BLaER1 treated with 17β-estradiol and CSF1 and Interleukin-3, amounts not matched to agents 10 nM and 100 nM (cell line): ENCODE measurements around the gene EEA1.
A peak's percentile ranks its signal among the peaks of the same experiment; 100 is the strongest.

Experiments
- H3K27ac ChIP-seq, 11 experiments: shearing (Covaris generic); formaldehyde crosslinking; 2 replicates each; pipeline ENCODE4 v1.8.1; 2022
- H3K27me3 ChIP-seq, 11 experiments: shearing (Covaris generic); formaldehyde crosslinking; 2 replicates each; pipeline ENCODE4 v1.8.1; 2022
- H3K36me3 ChIP-seq, 11 experiments: shearing (Covaris generic); formaldehyde crosslinking; 2 replicates each; pipeline ENCODE4 v1.8.1; 2022
- H3K4me1 ChIP-seq, 10 experiments: shearing (Covaris generic); formaldehyde crosslinking; 2 replicates each; pipeline ENCODE4 v1.8.1; 2022
- H3K4me2 ChIP-seq, 11 experiments: shearing (Covaris generic); formaldehyde crosslinking; 2 replicates each; pipeline ENCODE4 v1.8.1; 2022
- H3K4me3 ChIP-seq, 10 experiments: shearing (Covaris generic); formaldehyde crosslinking; 2 replicates each; pipeline ENCODE4 v1.8.1; 2022
- H3K9ac ChIP-seq, 11 experiments: shearing (Covaris generic); formaldehyde crosslinking; 2 replicates each; pipeline ENCODE4 v1.8.1; 2022
- H3K9me3 ChIP-seq, 11 experiments: shearing (Covaris generic); formaldehyde crosslinking; replicated peaks in 1 of 11; 2 replicates each; pipeline ENCODE4 v1.8.1; 2022
- H4K20me1 ChIP-seq, 11 experiments: shearing (Covaris generic); formaldehyde crosslinking; 2 replicates each; pipeline ENCODE4 v1.8.1; 2022
- Cebpa-rat ChIP-seq, 11 experiments: shearing (Covaris generic); IDR thresholded peaks; 2 replicates each; pipeline ENCODE4 v1.8.1; 2022

The EEA1 gene

GRCh38 chr12:92943482-92944250 lies 14.6 kb upstream of the EEA1 start:
- Histone ChIP-seq H3K9ac (no peak overlapping the region), H3K9me3 (peaks cover 19 to 39% (median 25%) of the 10 kb centered on the region in 11 experiments), H3K4me1 (peaks cover 0 to 20% (median 15%) of the 10 kb centered on the region in 10 experiments; a peak in 12 of 20 replicates), H3K27ac (no peak overlapping the region), H3K4me2 (peak overlapping the region in 4 of 11 experiments; percentile 0 to 52 (median 35); a peak in 4 of 22 replicates), H4K20me1 (no peaks in the 10 kb centered on the region), H3K4me3 (no peak overlapping the region), H3K36me3 (no peaks in the 10 kb centered on the region; a peak in 2 of 22 replicates), H3K27me3 (no peaks in the 10 kb centered on the region)
- TF ChIP-seq Cebpa-rat (IDR thresholded peaks at IDR 0.05) = no peak

- Histone ChIP-seq H3K9me3 (peaks cover 17 to 32% (median 22%) of the 10 kb centered on the region in 11 experiments), H3K27me3 (no peaks in the 10 kb centered on the region), H3K9ac (no peak overlapping the region), H3K4me2 (peak overlapping the region in 7 of 11 experiments; percentile 0 to 52 (median 40); a peak in 10 of 22 replicates), H4K20me1 (no peaks in the 10 kb centered on the region), H3K36me3 (no peaks in the 10 kb centered on the region), H3K4me1 (peaks cover 0 to 20% (median 15%) of the 10 kb centered on the region in 10 experiments; a peak in 12 of 20 replicates), H3K27ac (no peak overlapping the region; a peak in 1 of 22 replicates), H3K4me3 (no peak overlapping the region)
- no peak for TF ChIP-seq Cebpa-rat (IDR thresholded peaks at IDR 0.05)
Observed at GRCh38 chr12:92942905-92943304, 13.8 kb upstream of the EEA1 start.

- Histone ChIP-seq H3K4me1 (peaks cover 0 to 20% (median 15%) of the 10 kb centered on the region in 10 experiments; a peak in 12 of 20 replicates), H3K27me3 (no peaks in the 10 kb centered on the region), H4K20me1 (no peaks in the 10 kb centered on the region), H3K27ac (no peak overlapping the region), H3K36me3 (no peaks in the 10 kb centered on the region), H3K9me3 (peaks cover 13 to 27% (median 18%) of the 10 kb centered on the region in 11 experiments), H3K4me2 (no peak overlapping the region), H3K4me3 (no peak overlapping the region), H3K9ac (no peak overlapping the region)
- TF ChIP-seq Cebpa-rat (IDR thresholded peaks at IDR 0.05) = no peak
Observed at GRCh38 chr12:92939116-92939515, 10.0 kb upstream of the EEA1 start.

GRCh38 chr12:92938638-92939037 lies 9.5 kb upstream of the EEA1 start:
- Histone ChIP-seq H4K20me1 (no peaks in the 10 kb centered on the region), H3K9ac (no peak overlapping the region), H3K4me2 (no peak overlapping the region), H3K9me3 (peaks cover 13 to 27% (median 18%) of the 10 kb centered on the region in 11 experiments), H3K36me3 (no peaks in the 10 kb centered on the region), H3K27ac (no peak overlapping the region), H3K27me3 (no peaks in the 10 kb centered on the region), H3K4me3 (no peak overlapping the region), H3K4me1 (peaks cover 0 to 20% (median 15%) of the 10 kb centered on the region in 10 experiments; a peak in 12 of 20 replicates)
- TF ChIP-seq Cebpa-rat (IDR thresholded peaks at IDR 0.05) = no peak

- TF ChIP-seq Cebpa-rat (IDR thresholded peaks at IDR 0.05) = no peak
Observed at GRCh38 chr12:92938018-92938417, 8.9 kb upstream of the EEA1 start.

GRCh38 chr12:92933606-92934005 lies 4.5 kb upstream of the EEA1 start:
- no peak overlapping the region for H3K27ac ChIP-seq
- H3K36me3 ChIP-seq = no peaks in the 10 kb centered on the region
- no peak overlapping the region for H3K9ac ChIP-seq
- H3K9me3 ChIP-seq = 0 out of 22 replicates have a peak, but pooled peaks cover 0 to 4% (median 0%) of the 10 kb centered on the region in 11 experiments
- no peak for TF ChIP-seq Cebpa-rat (IDR thresholded peaks at IDR 0.05)
- H3K4me1 ChIP-seq = peaks cover 7 to 12% (median 10%) of the 10 kb centered on the region in 10 experiments; a peak in 19 of 20 replicates
- no peak overlapping the region for H3K4me2 ChIP-seq
- no peak overlapping the region for H3K4me3 ChIP-seq
- no peaks in the 10 kb centered on the region for H3K27me3 ChIP-seq
- no peaks in the 10 kb centered on the region for H4K20me1 ChIP-seq

More at GRCh38 chr12:92938018-92938417, 8.9 kb upstream of the EEA1 start:
- H3K9me3 ChIP-seq = peaks cover 13 to 27% (median 18%) of the 10 kb centered on the region in 11 experiments
- H3K4me3 ChIP-seq = no peak overlapping the region
- no peaks in the 10 kb centered on the region for H3K36me3 ChIP-seq
- no peaks in the 10 kb centered on the region for H4K20me1 ChIP-seq
- H3K4me1 ChIP-seq = peaks cover 0 to 15% (median 11%) of the 10 kb centered on the region in 10 experiments; a peak in 12 of 20 replicates
- no peak overlapping the region for H3K27ac ChIP-seq
- no peaks in the 10 kb centered on the region for H3K27me3 ChIP-seq
- H3K9ac ChIP-seq = no peak overlapping the region
- no peak overlapping the region for H3K4me2 ChIP-seq

GRCh38 chr12:92930421-92930820 lies 1.3 kb upstream of the EEA1 start:
- peaks cover 29 to 36% (median 33%) of the 10 kb centered on the region in 10 experiments for H3K4me1 ChIP-seq
- H4K20me1 ChIP-seq = peaks cover 0 to 25% (median 14%) of the 10 kb centered on the region in 11 experiments; a peak in 16 of 22 replicates
- H3K36me3 ChIP-seq = peaks cover 0 to 7% (median 0%) of the 10 kb centered on the region in 11 experiments; a peak in 3 of 22 replicates
- H3K9ac ChIP-seq = peak overlapping the region in 2 of 11 experiments; percentile 98; a peak in 3 of 22 replicates
- 0 out of 22 replicates have a peak, but pooled peaks cover 0 to 4% (median 0%) of the 10 kb centered on the region in 11 experiments for H3K9me3 ChIP-seq
- peak overlapping the region; percentile 72 to 91 (median 81); a peak in 21 of 22 replicates for H3K4me2 ChIP-seq
- H3K27ac ChIP-seq = no peak overlapping the region; a peak in 1 of 22 replicates
- H3K27me3 ChIP-seq = no peaks in the 10 kb centered on the region
- no peak overlapping the region; a peak in 2 of 20 replicates for H3K4me3 ChIP-seq
- no peak for TF ChIP-seq Cebpa-rat (IDR thresholded peaks at IDR 0.05)

- peak overlapping the region; percentile 93 to 99 (median 96) for H3K9ac ChIP-seq
Observed at GRCh38 chr12:92929983-92930382, 888 bp upstream of the EEA1 start.

More at GRCh38 chr12:92929983-92930382, 888 bp upstream of the EEA1 start:
- Histone ChIP-seq H3K4me3 (peak overlapping the region; percentile 67 to 87 (median 78)), H3K36me3 (peaks cover 0 to 8% (median 0%) of the 10 kb centered on the region in 11 experiments; a peak in 5 of 22 replicates), H3K4me1 (peaks cover 30 to 38% (median 34%) of the 10 kb centered on the region in 10 experiments), H3K4me2 (peak overlapping the region; percentile 72 to 91 (median 81)), H4K20me1 (peaks cover 4 to 30% (median 14%) of the 10 kb centered on the region in 11 experiments; a peak in 16 of 22 replicates), H3K27me3 (no peaks in the 10 kb centered on the region), H3K27ac (peak overlapping the region; percentile 83 to 98 (median 94)), H3K9me3 (0 out of 22 replicates have a peak, but pooled peaks cover 0 to 4% (median 0%) of the 10 kb centered on the region in 11 experiments)
- TF ChIP-seq Cebpa-rat (IDR thresholded peaks at IDR 0.05) = no peak
